MM.1S (cell line): Measurements from ENCODE around the gene ZNF608.

Source experiments
- DNase-seq: peaks from one replicate; pipeline ENCODE4 v3.0.0-alpha.2; 2015
- H2AFZ ChIP-seq: fragments of 300-600 bp; sonication (generic); 2 replicates; pipeline ENCODE4 v1.6.0; 2016; ENCODE audit warnings: antibody characterized with exemption, low read length
- H3F3A ChIP-seq: fragments of 300-600 bp; sonication (generic); 2 replicates; pipeline ENCODE4 v1.6.1; 2016; ENCODE audit warnings: mild to moderate bottlenecking, antibody characterized with exemption, low read length, moderate library complexity, mixed read lengths; ENCODE audit not compliant: insufficient read depth
- H3K27ac ChIP-seq: fragments of 300-600 bp; sonication (generic); 2 replicates; pipeline ENCODE4 v1.5.1; 2016; ENCODE audit warnings: mild to moderate bottlenecking, low read length
- H3K27me3 ChIP-seq: fragments of 300-600 bp; sonication (generic); replicated peaks from 2 replicates; pipeline ENCODE4 v1.6.0; 2016; ENCODE audit warnings: low read length; ENCODE audit not compliant: insufficient read depth
- H3K36me3 ChIP-seq: fragments of 300-600 bp; sonication (generic); replicated peaks from 2 replicates; pipeline ENCODE4 v1.6.1; 2016; ENCODE audit warnings: mild to moderate bottlenecking, low read length, mixed read lengths; ENCODE audit not compliant: insufficient read depth
- H3K4me1 ChIP-seq: fragments of 300-600 bp; sonication (generic); 2 replicates; pipeline ENCODE4 v1.6.1; 2016; ENCODE audit warnings: low read length, mixed read lengths
- H3K4me2 ChIP-seq: fragments of 300-600 bp; sonication (generic); 2 replicates; pipeline ENCODE4 v1.6.0; 2016; ENCODE audit warnings: low read depth, low read length
- H3K4me3 ChIP-seq: fragments of 300-600 bp; sonication (generic); 2 replicates; pipeline ENCODE4 v1.5.1; 2016; ENCODE audit warnings: low read length, mixed read lengths
- H3K79me2 ChIP-seq: fragments of 300-600 bp; sonication (generic); 2 replicates; pipeline ENCODE4 v1.6.1; 2016; ENCODE audit warnings: mixed run types, low read length, mixed read lengths
- H3K9ac ChIP-seq: fragments of 300-600 bp; sonication (generic); 2 replicates; pipeline ENCODE4 v1.6.1; 2016; ENCODE audit warnings: low read length, mixed read lengths
- H3K9me2 ChIP-seq: fragments of 300-600 bp; sonication (generic); replicated peaks from 2 replicates; pipeline ENCODE4 v1.6.1; 2016; ENCODE audit warnings: mild to moderate bottlenecking, low read length, mixed read lengths; ENCODE audit not compliant: insufficient read depth
- H3K9me3 ChIP-seq: fragments of 300-600 bp; sonication (generic); replicated peaks from 2 replicates; pipeline ENCODE4 v1.6.1; 2016; ENCODE audit warnings: mild to moderate bottlenecking, low read length, mixed read lengths; ENCODE audit not compliant: insufficient read depth
- H4K20me1 ChIP-seq: fragments of 300-600 bp; sonication (generic); 2 replicates; pipeline ENCODE4 v1.6.1; 2016; ENCODE audit warnings: mild to moderate bottlenecking, low read length, moderate library complexity, mixed read lengths; ENCODE audit not compliant: insufficient read depth
- EZH2 ChIP-seq: fragments of 300-600 bp; sonication (generic); optimal IDR thresholded peaks from 2 replicates; pipeline ENCODE3; 2017; ENCODE audit warnings: low read depth, mild to moderate bottlenecking, antibody characterized with exemption, low read length, mixed read lengths
- EZH2phosphoT487 ChIP-seq: fragments of 300-600 bp; sonication (generic); IDR thresholded peaks from 2 replicates; pipeline ENCODE4 v1.6.1; 2018; ENCODE audit warnings: antibody characterized with exemption, low read length
- TF ChIP-seq, protein P1 (sequence below): fragments of 300-600 bp; sonication (generic); IDR thresholded peaks from 2 replicates; pipeline ENCODE4 v1.5.1; 2016; ENCODE audit warnings: antibody characterized with exemption, low read length, mixed read lengths

Gene ZNF608

GRCh38 chr5:124724357-124725039 lies 21.9 kb downstream of the ZNF608 start:
- H3K4me2 ChIP-seq = no peak overlapping the region
- no peak overlapping the region for H3K27ac ChIP-seq
- no peaks in the 10 kb centered on the region for H3K27me3 ChIP-seq
- no peak for DNase-seq
- no peaks in the 10 kb centered on the region for H3F3A ChIP-seq
- TF ChIP-seq, protein P1, sequence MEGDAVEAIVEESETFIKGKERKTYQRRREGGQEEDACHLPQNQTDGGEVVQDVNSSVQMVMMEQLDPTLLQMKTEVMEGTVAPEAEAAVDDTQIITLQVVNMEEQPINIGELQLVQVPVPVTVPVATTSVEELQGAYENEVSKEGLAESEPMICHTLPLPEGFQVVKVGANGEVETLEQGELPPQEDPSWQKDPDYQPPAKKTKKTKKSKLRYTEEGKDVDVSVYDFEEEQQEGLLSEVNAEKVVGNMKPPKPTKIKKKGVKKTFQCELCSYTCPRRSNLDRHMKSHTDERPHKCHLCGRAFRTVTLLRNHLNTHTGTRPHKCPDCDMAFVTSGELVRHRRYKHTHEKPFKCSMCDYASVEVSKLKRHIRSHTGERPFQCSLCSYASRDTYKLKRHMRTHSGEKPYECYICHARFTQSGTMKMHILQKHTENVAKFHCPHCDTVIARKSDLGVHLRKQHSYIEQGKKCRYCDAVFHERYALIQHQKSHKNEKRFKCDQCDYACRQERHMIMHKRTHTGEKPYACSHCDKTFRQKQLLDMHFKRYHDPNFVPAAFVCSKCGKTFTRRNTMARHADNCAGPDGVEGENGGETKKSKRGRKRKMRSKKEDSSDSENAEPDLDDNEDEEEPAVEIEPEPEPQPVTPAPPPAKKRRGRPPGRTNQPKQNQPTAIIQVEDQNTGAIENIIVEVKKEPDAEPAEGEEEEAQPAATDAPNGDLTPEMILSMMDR = no peak
- TF ChIP-seq EZH2 (no peak), EZH2phosphoT487 (no peak)
- H3K9me2 ChIP-seq = no peaks in the 10 kb centered on the region
- no peaks in the 10 kb centered on the region for H3K4me1 ChIP-seq
- H3K79me2 ChIP-seq = no peaks in the 10 kb centered on the region
- no peaks in the 10 kb centered on the region for H3K9me3 ChIP-seq
- no peaks in the 10 kb centered on the region for H4K20me1 ChIP-seq
- H3K4me3 ChIP-seq = no peak overlapping the region
- no peak overlapping the region for H3K9ac ChIP-seq
- H3K36me3 ChIP-seq = no peaks in the 10 kb centered on the region
- H2AFZ ChIP-seq = no peak overlapping the region

- no peaks in the 10 kb centered on the region for H3K27me3 ChIP-seq
- H3K9me2 ChIP-seq = no peaks in the 10 kb centered on the region
- H3K27ac ChIP-seq = no peak overlapping the region
- H3K9me3 ChIP-seq = no peaks in the 10 kb centered on the region
- H3K4me3 ChIP-seq = no peak overlapping the region
- H3K4me1 ChIP-seq = no peaks in the 10 kb centered on the region
- DNase-seq = no peak
- no peak overlapping the region for H2AFZ ChIP-seq
- H3K79me2 ChIP-seq = no peaks in the 10 kb centered on the region
- no peak for TF ChIP-seq EZH2phosphoT487
- no peaks in the 10 kb centered on the region for H3K36me3 ChIP-seq
- no peak overlapping the region for H3K4me2 ChIP-seq
- H4K20me1 ChIP-seq = no peaks in the 10 kb centered on the region
- H3F3A ChIP-seq = no peaks in the 10 kb centered on the region
- H3K9ac ChIP-seq = no peak overlapping the region
These were observed 25.2 kb downstream of the ZNF608 start for GRCh38 chr5:124721229-124721735.

GRCh38 chr5:124720593-124720992 lies 25.8 kb downstream of the ZNF608 start:
- H3K9ac ChIP-seq = no peak overlapping the region
- DNase-seq = no peak
- no peaks in the 10 kb centered on the region for H3K36me3 ChIP-seq
- no peaks in the 10 kb centered on the region for H3K4me1 ChIP-seq
- no peaks in the 10 kb centered on the region for H3K9me3 ChIP-seq
- no peaks in the 10 kb centered on the region for H3F3A ChIP-seq
- no peak overlapping the region for H3K4me2 ChIP-seq
- no peak overlapping the region for H3K4me3 ChIP-seq
- H3K27ac ChIP-seq = no peak overlapping the region
- no peak overlapping the region for H2AFZ ChIP-seq
- no peaks in the 10 kb centered on the region for H3K9me2 ChIP-seq
- H3K27me3 ChIP-seq = no peaks in the 10 kb centered on the region
- no peaks in the 10 kb centered on the region for H3K79me2 ChIP-seq
- TF ChIP-seq, protein P1 = no peak
- TF ChIP-seq EZH2phosphoT487 = no peak
- no peak for TF ChIP-seq EZH2
- no peaks in the 10 kb centered on the region for H4K20me1 ChIP-seq
